WTC11 (cell line): ENCODE results near the gene PANK3. TPM values are rescaled to one million over a fixed set of nuclear protein-coding genes. Genes with fewer than 3 reads are reported as not detected.

Experiments used
- ATAC-seq: fragments of 200-7000 bp; cut with Tn5 transposase; 2 replicates; pipeline ENCODE4 v1.10.0; 2021; ENCODE audit warnings: mild to moderate bottlenecking, moderate library complexity
- CTCF ChIA-PET: fragments of 300-600 bp; sonication (Branson Sonifier 250); formaldehyde crosslinking; loops from one replicate; lab custom pipeline; 2021; ENCODE audit warnings: antibody characterized with exemption; lab: Charles Lee
- POLR2A ChIA-PET: fragments of 350-600 bp; sonication (Branson Sonifier 250); formaldehyde crosslinking; loops from one replicate; lab custom pipeline; 2021; ENCODE audit warnings: antibody characterized with exemption; lab: Charles Lee
- DNase-seq: peaks from one replicate; pipeline ENCODE4 v3.0.0; 2021; ENCODE audit warnings: low spot score
- H3K27ac Mint-ChIP-seq: 2 replicates; pipeline ENCODE4 v1.8.0; 2021; ENCODE audit warnings: mixed read lengths
- H3K27me3 Mint-ChIP-seq: 2 replicates; pipeline ENCODE4 v1.8.0; 2021; ENCODE audit warnings: low read depth, mild to moderate bottlenecking, moderate library complexity, mixed read lengths
- H3K36me3 Mint-ChIP-seq: 2 replicates; pipeline ENCODE4 v1.8.0; 2021; ENCODE audit warnings: mixed read lengths
- H3K4me1 Mint-ChIP-seq: 2 replicates; pipeline ENCODE4 v1.8.0; 2022; ENCODE audit warnings: mixed read lengths
- H3K4me3 Mint-ChIP-seq: 2 replicates; pipeline ENCODE4 v1.8.0; 2021; ENCODE audit warnings: mild to moderate bottlenecking, moderate library complexity, mixed read lengths
- H3K9me3 Mint-ChIP-seq: 2 replicates; pipeline ENCODE4 v1.8.0; 2021; ENCODE audit warnings: mixed read lengths
- AFF4 ChIP-seq: sonication (generic); formaldehyde crosslinking; IDR thresholded peaks from 2 replicates; pipeline ENCODE4 v1.8.1; 2023; ENCODE audit warnings: mild to moderate bottlenecking, missing genetic modification reagents, borderline replicate concordance
- ATF1 ChIP-seq: sonication (generic); formaldehyde crosslinking; IDR thresholded peaks from 2 replicates; pipeline ENCODE4 v1.8.1; 2023; ENCODE audit warnings: mild to moderate bottlenecking, moderate library complexity, missing genetic modification reagents
- ATF2 ChIP-seq: sonication (generic); formaldehyde crosslinking; IDR thresholded peaks from 2 replicates; pipeline ENCODE4 v1.8.1; 2022; ENCODE audit warnings: low read depth, missing genetic modification reagents, borderline replicate concordance
- E2F1 ChIP-seq: sonication (generic); formaldehyde crosslinking; IDR thresholded peaks from 2 replicates; pipeline ENCODE4 v1.8.0; 2022; ENCODE audit warnings: mild to moderate bottlenecking, missing genetic modification reagents
- ETV6 ChIP-seq: sonication (generic); formaldehyde crosslinking; IDR thresholded peaks from 2 replicates; pipeline ENCODE4 v1.8.1; 2022; ENCODE audit warnings: mild to moderate bottlenecking, missing genetic modification reagents
- HMGXB4 ChIP-seq: sonication (generic); formaldehyde crosslinking; IDR thresholded peaks from 2 replicates; pipeline ENCODE4 v1.8.1; 2023; ENCODE audit warnings: mild to moderate bottlenecking, moderate library complexity, missing genetic modification reagents
- JAZF1 ChIP-seq: fragments of 250-450 bp; sonication (Bioruptor Pico); IDR thresholded peaks from 2 replicates; pipeline ENCODE4 v1.9.0; 2021; ENCODE audit warnings: moderate library complexity, mild to moderate bottlenecking, inconsistent platforms
- JUN ChIP-seq: sonication (generic); formaldehyde crosslinking; IDR thresholded peaks from 2 replicates; pipeline ENCODE4 v1.8.0; 2023; ENCODE audit warnings: mild to moderate bottlenecking, missing genetic modification reagents
- NR2C2 ChIP-seq: sonication (generic); formaldehyde crosslinking; IDR thresholded peaks from 2 replicates; pipeline ENCODE4 v1.8.0; 2022; ENCODE audit warnings: mild to moderate bottlenecking, missing genetic modification reagents
- PRDM15 ChIP-seq: sonication (generic); formaldehyde crosslinking; IDR thresholded peaks from 2 replicates; pipeline ENCODE4 v1.8.0; 2022; ENCODE audit warnings: missing genetic modification reagents
- PRRX2 ChIP-seq: fragments of 250-450 bp; sonication (Bioruptor Pico); IDR thresholded peaks from 2 replicates; pipeline ENCODE4 v1.8.0; 2021; ENCODE audit warnings: mild to moderate bottlenecking
- RELA ChIP-seq: sonication (generic); formaldehyde crosslinking; IDR thresholded peaks from 2 replicates; pipeline ENCODE4 v1.8.1; 2022; ENCODE audit warnings: missing genetic modification reagents, mild to moderate bottlenecking, borderline replicate concordance
- SMAD3 ChIP-seq: sonication (generic); formaldehyde crosslinking; IDR thresholded peaks from 2 replicates; pipeline ENCODE4 v1.8.0; 2022; ENCODE audit warnings: missing genetic modification reagents, mild to moderate bottlenecking, borderline replicate concordance
- TCF7 ChIP-seq: sonication (generic); formaldehyde crosslinking; IDR thresholded peaks from 2 replicates; pipeline ENCODE4 v1.8.0; 2022; ENCODE audit warnings: mild to moderate bottlenecking, low read depth, missing genetic modification reagents, moderate library complexity
- TEAD1 ChIP-seq: sonication (generic); formaldehyde crosslinking; IDR thresholded peaks from 2 replicates; pipeline ENCODE4 v1.8.0; 2022; ENCODE audit warnings: mild to moderate bottlenecking, missing genetic modification reagents
- TP53 ChIP-seq: sonication (generic); formaldehyde crosslinking; IDR thresholded peaks from 2 replicates; pipeline ENCODE4 v1.8.1; 2023; ENCODE audit warnings: mild to moderate bottlenecking, missing genetic modification reagents
- ZNF138 ChIP-seq: sonication (generic); formaldehyde crosslinking; conservative IDR thresholded peaks from 2 replicates; pipeline ENCODE4 v1.8.1; 2022; ENCODE audit warnings: mild to moderate bottlenecking, moderate library complexity, missing genetic modification reagents
- ZNF671 ChIP-seq: fragments of 250-450 bp; sonication (Bioruptor Pico); IDR thresholded peaks from 2 replicates; pipeline ENCODE4 v1.8.0; 2021; ENCODE audit warnings: mild to moderate bottlenecking
- ZSCAN18 ChIP-seq: fragments of 250-450 bp; sonication (Bioruptor Pico); IDR thresholded peaks from 2 replicates; pipeline ENCODE4 v2.1.2; 2022; ENCODE audit warnings: mild to moderate bottlenecking, moderate library complexity
- total RNA-seq: library from RNA; stranded (reverse); gene quantifications from 3 replicates; pipeline ENCODE4 v1.2.3, GENCODE V29; 2021

PANK3 gene
- total RNA-seq, 1 experiment from 2014 or later: 90.2 TPM

GRCh38 chr5:168598639-168599038, 19.5 kb upstream of the PANK3 start:
- Mint-ChIP-seq H3K9me3 (no peaks in the 10 kb centered on the region), H3K27me3 (peaks cover 47% of the 10 kb centered on the region), H3K4me1 (peaks cover 9% of the 10 kb centered on the region), H3K27ac (no peak overlapping the region), H3K36me3 (no peaks in the 10 kb centered on the region), H3K4me3 (no peak overlapping the region)
- CTCF ChIA-PET: no interaction called here
- no peak for TF ChIP-seq ATF1 (CRISPR knock-in tag)
- TF ChIP-seq E2F1: no peak
- no peak for DNase-seq
- POLR2A ChIA-PET: no interaction called here
- no peak for ATAC-seq

GRCh38 chr5:168596927-168597326, 17.8 kb upstream of the PANK3 start:
- H3K4me3 Mint-ChIP-seq: no peak overlapping the region
- no peaks in the 10 kb centered on the region for H3K36me3 Mint-ChIP-seq
- H3K27me3 Mint-ChIP-seq: peaks cover 60% of the 10 kb centered on the region
- no peak for DNase-seq
- POLR2A ChIA-PET: no interaction called here
- TF ChIP-seq HMGXB4 (CRISPR knock-in tag) (no peak), TP53 (CRISPR knock-in tag) (no peak), JUN (no peak), ZNF138 (CRISPR knock-in tag) (no peak), ZNF671 (CRISPR knock-in tag) (no peak), TEAD1 (CRISPR knock-in tag) (no peak), RELA (no peak), NR2C2 (no peak), AFF4 (no peak), PRRX2 (CRISPR knock-in tag) (no peak), ETV6 (CRISPR knock-in tag) (no peak), ZSCAN18 (no peak), JAZF1 (CRISPR knock-in tag) (no peak), ATF2 (no peak), SMAD3 (CRISPR knock-in tag) (no peak), TCF7 (CRISPR knock-in tag) (no peak), PRDM15 (CRISPR knock-in tag) (no peak)
- peaks cover 9% of the 10 kb centered on the region for H3K4me1 Mint-ChIP-seq
- H3K9me3 Mint-ChIP-seq: no peaks in the 10 kb centered on the region
- H3K27ac Mint-ChIP-seq: no peak overlapping the region
- CTCF ChIA-PET: no interaction called here
- ATAC-seq: no peak
